Stimulated activated naive B cell treated with anti-CD40 and anti-IgM and Interleukin-4, amounts not matched to agents 10 μg/mL and 1 μg/mL and 100 μg/mL, for 72 hours (primary cell): ENCODE data around the gene PRR14.
"Not testable (repeated sequence)": the region's sequence is repeated elsewhere in the genome, so short reads cannot be mapped to it uniquely, and the experiment has no call there.

Experiments used
- ATAC-seq, 2 donors: fragments of 150-1000 bp; cut with Tn5 transposase; replicated peaks; 2 replicates each; pipeline ENCODE4 v1.10.0; 2021; ENCODE audit warnings: moderate library complexity in 1 of 2
- DNase-seq: peaks from one replicate; pipeline ENCODE4 v3.0.0; 2021
- H3K27ac Mint-ChIP-seq: one replicate; pipeline ENCODE4 v1.8.0; 2022; ENCODE audit warnings: mild to moderate bottlenecking, mixed read lengths
- H3K27me3 Mint-ChIP-seq, 2 donors: one replicate each; pipeline ENCODE4 v1.8.0; 2022; ENCODE audit warnings: mixed read lengths in 2 of 2
- H3K36me3 Mint-ChIP-seq, 2 donors: one replicate each; pipeline ENCODE4 v1.8.0; 2022; ENCODE audit warnings: mixed read lengths in 2 of 2, mild to moderate bottlenecking in 1 of 2
- H3K4me1 Mint-ChIP-seq, 2 donors: one replicate each; pipeline ENCODE4 v1.8.0; 2022; ENCODE audit warnings: mixed read lengths in 2 of 2, mild to moderate bottlenecking in 1 of 2
- H3K4me3 Mint-ChIP-seq, 2 donors: one replicate each; pipeline ENCODE4 v1.8.0; 2022; ENCODE audit warnings: mild to moderate bottlenecking in 2 of 2, mixed read lengths in 2 of 2, moderate library complexity in 1 of 2
- H3K9me3 Mint-ChIP-seq, 2 donors: one replicate each; pipeline ENCODE4 v1.8.0; 2022; ENCODE audit warnings: mixed read lengths in 2 of 2, mild to moderate bottlenecking in 1 of 2

PRR14 gene

DNA sequence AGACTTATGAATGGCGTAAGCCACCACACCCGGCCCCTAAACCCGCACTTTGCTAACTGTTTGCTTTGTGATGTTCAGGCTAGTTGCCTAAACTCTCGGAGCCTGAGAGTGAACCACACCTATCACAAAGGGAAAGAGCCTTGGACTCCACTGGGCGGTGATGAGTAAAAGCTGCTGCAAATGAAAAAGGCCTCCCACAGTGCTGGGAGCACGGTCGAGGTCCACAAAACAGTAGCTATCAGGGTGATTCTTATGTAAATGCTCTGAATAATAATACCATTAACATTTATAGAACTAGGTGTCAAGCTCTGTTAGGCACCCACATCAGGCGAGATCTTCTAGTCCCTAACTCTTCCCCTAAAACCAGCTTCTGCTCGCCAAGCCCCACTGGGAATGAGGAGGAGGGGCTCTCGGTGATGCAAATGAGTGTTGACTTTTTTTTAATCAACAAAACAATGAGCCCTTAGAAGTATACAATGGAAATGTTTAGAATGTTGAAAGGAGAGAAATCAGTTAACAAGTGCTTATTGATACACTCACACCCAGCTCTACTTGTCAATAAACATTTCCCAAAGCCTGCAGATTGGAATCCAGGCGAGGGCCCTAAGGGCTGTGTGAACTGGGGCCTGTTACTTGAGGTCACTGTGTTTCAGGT lies 27.3 kb downstream of the PRR14 start:
- H3K9me3 Mint-ChIP-seq, result no peaks in the 10 kb centered on the region
- peaks cover 0 to 3% of the 10 kb centered on the region in 2 donors for H3K4me1 Mint-ChIP-seq

DNA sequence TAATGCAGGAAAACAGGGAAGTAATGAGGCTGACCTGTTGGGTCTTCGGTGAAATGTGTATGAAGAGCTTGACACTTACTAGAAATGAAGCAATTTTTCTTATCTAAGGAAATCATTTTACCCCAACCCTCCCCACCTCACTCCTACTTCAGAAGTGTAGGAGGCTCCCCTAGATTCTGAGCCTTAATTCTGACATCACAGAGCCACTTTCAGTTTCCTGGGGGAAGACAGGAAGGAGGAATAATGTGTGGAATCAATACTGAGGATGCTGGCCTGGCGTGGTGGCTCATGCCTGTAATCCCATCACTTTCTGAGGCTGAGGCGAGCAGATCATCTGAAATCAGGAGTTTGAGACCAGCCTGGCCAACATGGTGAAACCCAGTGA lies 27.8 kb downstream of the PRR14 start:
- no peaks in the 10 kb centered on the region for H3K9me3 Mint-ChIP-seq

More for the DNA sequence above, 27.3 kb downstream of the PRR14 start:
- no peak for ATAC-seq
- Mint-ChIP-seq H3K36me3 (no peaks in the 10 kb centered on the region), H3K4me3 (no peak overlapping the region), H3K27ac (no peak overlapping the region), H3K27me3 (no peaks in the 10 kb centered on the region)
- no peak for DNase-seq

DNA sequence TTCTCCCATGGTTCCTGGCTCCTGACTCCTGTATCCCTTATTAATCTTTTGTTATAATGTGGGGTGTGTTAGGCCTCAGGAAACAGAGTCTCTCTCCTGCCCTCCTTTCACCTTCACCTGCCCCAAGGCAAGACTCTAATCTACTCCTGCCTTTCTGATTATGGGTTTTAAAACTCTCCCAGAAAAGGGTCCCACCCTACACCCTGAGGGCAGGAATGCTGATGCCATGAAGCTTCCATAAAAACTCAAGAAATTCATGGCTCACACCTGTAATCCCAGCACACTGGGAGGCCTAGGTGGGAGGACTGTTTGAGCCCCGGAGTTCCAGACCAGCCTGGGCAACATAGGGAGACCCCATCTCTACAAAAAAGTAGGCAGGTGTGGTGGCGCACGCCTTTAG lies 29.6 kb downstream of the PRR14 start:
- Mint-ChIP-seq H3K27ac (no peak overlapping the region), H3K27me3 (no peaks in the 10 kb centered on the region), H3K36me3 (no peaks in the 10 kb centered on the region), H3K4me1 (peaks cover 0 to 5% of the 10 kb centered on the region in 2 donors), H3K9me3 (no peaks in the 10 kb centered on the region), H3K4me3 (no peak overlapping the region)
- DNase-seq (no peak), ATAC-seq (no peak)

More for the DNA sequence above, 27.8 kb downstream of the PRR14 start:
- H3K4me3 Mint-ChIP-seq, result no peak overlapping the region
- no peaks in the 10 kb centered on the region for H3K27me3 Mint-ChIP-seq
- H3K36me3 Mint-ChIP-seq, result no peaks in the 10 kb centered on the region
- ATAC-seq (no peak), DNase-seq (no peak)
- no peak overlapping the region for H3K27ac Mint-ChIP-seq
- peaks cover 0 to 3% of the 10 kb centered on the region in 2 donors for H3K4me1 Mint-ChIP-seq

DNA sequence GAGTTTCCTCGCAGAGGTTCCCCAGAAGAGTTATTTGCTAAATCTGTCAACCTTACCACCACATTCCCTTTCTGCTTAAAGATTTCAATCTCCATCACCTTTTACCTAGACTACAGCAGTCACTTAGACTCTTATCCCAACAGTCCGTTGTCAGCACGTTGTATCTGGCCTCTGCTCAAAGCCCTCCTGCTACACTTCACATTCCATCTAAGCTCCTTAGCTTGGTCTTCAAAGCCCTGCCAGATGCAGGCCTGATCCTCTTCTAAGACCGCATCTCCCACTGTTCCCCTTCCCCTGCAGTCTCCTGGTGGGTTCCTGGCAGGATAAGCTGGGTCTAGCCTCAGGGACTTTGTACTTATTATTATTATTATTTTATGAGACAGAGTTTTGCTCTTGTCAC lies 37.9 kb downstream of the PRR14 start:
- no peaks in the 10 kb centered on the region for H3K9me3 Mint-ChIP-seq
- H3K27ac Mint-ChIP-seq, result no peak overlapping the region
- no peaks in the 10 kb centered on the region for H3K36me3 Mint-ChIP-seq
- H3K27me3 Mint-ChIP-seq, result no peaks in the 10 kb centered on the region
- H3K4me1 Mint-ChIP-seq, result peaks cover 9 to 13% of the 10 kb centered on the region in 2 donors
- DNase-seq, result no peak
- no peak overlapping the region for H3K4me3 Mint-ChIP-seq
- no peak for ATAC-seq

DNA sequence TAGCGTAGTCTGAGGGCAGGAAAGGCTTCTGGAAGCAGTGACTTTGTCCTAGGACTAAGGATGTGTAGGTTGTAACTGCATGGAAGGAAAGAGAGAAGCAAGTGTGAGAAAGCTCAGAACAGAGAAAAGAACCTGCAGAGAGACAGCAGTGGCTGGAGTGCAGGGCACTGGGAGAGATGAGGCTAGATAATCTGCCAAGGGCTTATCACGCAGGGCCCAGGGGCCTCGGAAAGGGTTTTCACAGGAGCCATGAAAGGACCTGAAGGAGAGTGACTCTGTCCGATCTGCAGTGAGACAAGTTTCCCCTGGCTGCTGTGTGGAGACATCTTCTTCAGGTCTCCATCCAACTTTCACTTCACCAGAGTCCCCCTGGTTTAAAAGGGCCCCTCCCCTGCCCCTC lies 41.1 kb downstream of the PRR14 start:
- H3K36me3 Mint-ChIP-seq, result no peaks in the 10 kb centered on the region
- H3K9me3 Mint-ChIP-seq, result no peaks in the 10 kb centered on the region
- no peaks in the 10 kb centered on the region for H3K27me3 Mint-ChIP-seq
- no peak overlapping the region for H3K27ac Mint-ChIP-seq
- H3K4me1 Mint-ChIP-seq, result peaks cover 11 to 17% of the 10 kb centered on the region in 2 donors
- H3K4me3 Mint-ChIP-seq, result no peak overlapping the region
- DNase-seq (no peak), ATAC-seq (no peak)

DNA sequence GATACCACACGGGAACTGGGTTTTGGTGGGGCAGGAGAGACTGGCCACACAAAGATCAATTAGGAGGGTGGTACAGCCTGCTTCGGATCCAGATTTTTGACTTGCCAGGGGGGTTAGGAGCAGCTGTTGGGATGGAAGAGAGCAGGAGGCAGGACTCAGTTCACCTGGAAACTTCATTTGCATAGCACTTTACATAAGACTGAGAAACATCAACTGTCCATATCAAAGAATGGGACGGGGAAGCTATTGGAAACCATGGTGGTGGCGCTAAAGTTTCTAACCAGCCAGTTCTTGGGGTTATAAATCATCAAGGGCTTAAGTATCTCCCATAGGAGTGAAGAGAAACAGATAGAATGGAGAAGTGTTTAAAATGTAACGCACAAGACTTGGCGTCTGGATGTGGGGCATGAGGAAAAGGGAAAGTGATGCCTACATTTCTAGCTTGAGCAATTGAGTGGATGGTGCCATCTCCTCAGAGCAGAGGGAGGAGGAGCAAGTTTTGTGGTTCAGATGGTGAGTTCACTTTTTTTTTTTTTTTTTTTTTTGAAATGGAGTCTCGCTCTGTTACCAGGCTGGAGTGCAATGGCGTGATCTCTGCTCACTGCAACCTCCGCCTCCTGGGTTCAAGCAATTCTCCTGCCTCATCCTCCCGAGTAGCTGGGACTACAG lies 41.8 kb downstream of the PRR14 start:
- DNase-seq (no peak), ATAC-seq (no peak)
- Mint-ChIP-seq H3K27ac (no peak overlapping the region), H3K4me3 (no peak overlapping the region), H3K4me1 (peaks cover 15 to 22% of the 10 kb centered on the region in 2 donors), H3K27me3 (no peaks in the 10 kb centered on the region), H3K9me3 (no peaks in the 10 kb centered on the region), H3K36me3 (no peaks in the 10 kb centered on the region)

DNA sequence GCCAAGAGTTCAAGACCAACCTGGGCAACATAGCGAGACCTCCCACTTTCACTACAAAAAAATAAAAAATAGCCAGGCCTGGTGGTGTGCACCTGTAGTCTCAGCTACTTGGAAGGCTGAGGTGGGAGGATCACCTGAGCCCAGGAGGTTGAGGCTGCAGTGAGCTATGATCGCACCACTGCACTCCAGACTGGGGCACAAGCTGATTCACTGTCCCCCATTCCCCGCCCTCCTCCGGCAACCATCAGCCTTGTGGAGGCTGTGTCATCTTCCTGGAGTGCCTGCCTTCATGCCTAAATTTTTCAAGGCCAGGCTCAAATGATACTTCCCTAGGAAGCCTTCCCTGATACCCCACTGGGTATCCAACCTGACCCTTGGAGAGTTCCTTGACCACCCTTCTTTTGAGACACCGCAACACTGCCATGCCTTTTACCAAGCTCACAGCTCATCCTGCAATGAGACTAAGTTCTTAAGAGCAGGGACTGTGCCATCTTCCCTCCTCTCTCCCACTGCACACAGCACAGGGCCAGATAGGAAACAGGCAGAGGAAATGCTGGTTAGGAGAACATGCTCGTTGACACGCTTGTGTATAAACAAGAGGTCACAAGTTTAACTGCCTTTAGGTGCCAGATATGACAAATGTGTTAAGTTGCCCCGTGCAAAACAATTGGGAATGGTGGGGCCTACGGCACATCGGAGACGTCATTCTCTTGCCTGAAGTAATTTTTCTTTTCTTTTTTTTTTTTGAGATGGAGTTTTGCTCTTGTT lies 44.4 kb downstream of the PRR14 start:
- Mint-ChIP-seq H3K27ac (no peak overlapping the region), H3K36me3 (peaks cover 5 to 19% of the 10 kb centered on the region in 2 donors), H3K9me3 (no peaks in the 10 kb centered on the region), H3K4me1 (peaks cover 25 to 37% of the 10 kb centered on the region in 2 donors), H3K27me3 (no peaks in the 10 kb centered on the region), H3K4me3 (no peak overlapping the region)
- ATAC-seq, result no peak
- DNase-seq, result no peak

DNA sequence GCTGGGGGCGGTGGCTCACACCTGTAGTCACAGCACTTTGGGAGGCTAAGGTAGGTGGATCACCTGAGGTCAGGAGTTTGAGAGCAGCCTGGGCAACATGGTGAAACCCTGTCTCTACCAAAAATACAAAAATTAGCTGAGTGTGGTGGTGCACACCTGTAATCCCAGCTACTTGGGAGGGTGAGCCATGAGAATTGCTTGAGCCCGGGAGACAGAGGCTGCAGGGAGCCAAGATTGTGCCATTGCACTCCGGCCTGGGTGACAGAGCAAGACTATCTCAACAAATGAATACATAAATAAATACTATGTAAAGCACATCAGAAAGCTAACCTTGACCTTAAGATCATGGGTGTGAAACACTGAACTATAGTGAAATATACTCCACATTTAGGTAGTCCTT lies 45.9 kb downstream of the PRR14 start:
- not testable (repeated sequence) for H3K27me3 Mint-ChIP-seq, H3K27ac Mint-ChIP-seq, H3K4me3 Mint-ChIP-seq, DNase-seq, H3K9me3 Mint-ChIP-seq, ATAC-seq
- peaks cover 29 to 46% of the 10 kb centered on the region in 2 donors for H3K4me1 Mint-ChIP-seq
- H3K36me3 Mint-ChIP-seq, result peaks cover 10 to 25% of the 10 kb centered on the region in 2 donors

DNA sequence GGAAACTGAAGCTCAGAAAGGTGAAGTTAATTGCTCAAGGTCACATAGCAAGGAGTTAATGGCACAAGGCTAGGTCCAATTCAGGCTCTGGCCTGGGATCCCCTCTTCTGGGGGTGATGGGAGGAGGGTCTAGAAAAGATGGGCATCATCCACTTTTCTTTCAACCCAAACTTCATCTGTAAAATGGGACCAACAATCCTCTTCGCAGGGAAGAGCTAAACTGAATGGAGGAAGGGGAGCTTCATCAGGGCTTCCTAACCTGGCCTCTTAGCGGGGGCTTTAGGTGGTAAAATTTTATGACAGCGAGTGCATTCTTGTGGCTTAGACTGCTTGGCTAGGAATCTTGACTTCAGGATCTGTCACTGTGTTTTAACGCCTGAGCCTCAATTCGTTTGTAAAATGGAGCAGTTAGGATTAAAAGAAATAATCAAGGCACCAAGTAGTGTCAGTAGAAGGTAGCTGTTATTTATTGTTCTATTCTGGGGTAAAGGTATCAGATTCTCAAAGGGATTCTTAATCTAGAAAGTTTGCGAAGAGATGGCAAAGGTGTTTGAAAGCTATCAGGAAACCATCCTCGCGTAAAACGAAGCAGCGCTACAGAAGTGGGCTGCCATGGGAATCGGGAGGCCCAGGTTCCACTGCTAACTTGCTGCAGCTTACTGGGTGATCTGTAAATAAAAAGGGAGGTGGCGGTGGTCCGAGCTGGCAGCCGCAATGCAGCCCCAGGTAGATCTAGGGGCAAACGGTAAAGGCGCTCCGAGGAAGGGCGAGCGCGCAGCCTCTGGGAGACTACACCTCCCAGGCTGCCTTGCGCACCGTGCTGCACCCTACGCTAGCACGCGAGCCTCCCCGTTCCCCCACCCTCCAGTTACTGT lies 46.7 kb downstream of the PRR14 start:
- Mint-ChIP-seq H3K27ac (peak overlapping the region; percentile 100), H3K4me1 (peaks cover 29 to 46% of the 10 kb centered on the region in 2 donors), H3K36me3 (peaks cover 10 to 26% of the 10 kb centered on the region in 2 donors), H3K27me3 (no peaks in the 10 kb centered on the region), H3K4me3 (peak overlapping the region; percentile 95 to 98), H3K9me3 (no peaks in the 10 kb centered on the region)
- DNase-seq, result no peak
- peak; percentile 89 to 92 for ATAC-seq

DNA sequence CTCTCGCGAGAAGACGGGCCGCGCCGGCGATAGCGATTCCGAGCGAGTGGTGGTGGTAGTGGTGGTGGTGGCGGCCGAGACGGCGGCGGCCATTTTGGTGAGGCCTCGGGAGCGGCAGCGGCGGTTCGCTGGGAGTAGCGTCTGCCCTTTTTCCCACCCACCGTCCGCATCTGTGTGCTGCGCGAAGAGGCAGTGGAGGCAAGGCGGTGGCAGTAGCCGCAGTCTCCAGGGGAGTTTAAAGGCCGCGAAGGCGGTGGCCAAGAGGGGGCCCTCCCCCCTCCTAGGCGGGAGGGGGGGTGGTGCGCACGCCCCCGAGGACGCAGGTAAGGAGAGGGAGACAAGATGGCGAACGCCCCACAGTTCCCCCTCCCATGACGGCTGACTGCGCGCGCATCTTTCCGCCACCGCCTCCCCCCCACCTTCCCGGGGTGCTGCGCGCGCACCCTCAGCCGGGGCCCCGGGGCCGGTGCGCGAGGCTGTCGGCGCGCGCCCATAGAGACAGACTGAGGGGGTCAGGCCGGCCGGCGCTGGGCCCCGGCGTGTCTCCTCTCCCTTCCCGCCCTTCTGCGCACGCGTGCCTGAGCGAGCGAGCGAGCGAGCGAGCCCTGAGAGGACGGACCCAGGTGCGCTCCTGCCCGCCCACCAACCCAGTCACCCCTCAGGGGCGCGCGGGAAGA lies 47.5 kb downstream of the PRR14 start:
- Mint-ChIP-seq H3K9me3 (no peaks in the 10 kb centered on the region), H3K36me3 (peaks cover 15 to 30% of the 10 kb centered on the region in 2 donors), H3K27ac (peak overlapping the region; percentile 100), H3K4me3 (peak overlapping the region; percentile 95 to 98), H3K27me3 (no peaks in the 10 kb centered on the region), H3K4me1 (peaks cover 27 to 44% of the 10 kb centered on the region in 2 donors)
- ATAC-seq, result peak; percentile 70 to 77
- DNase-seq, result peak; percentile 98

DNA sequence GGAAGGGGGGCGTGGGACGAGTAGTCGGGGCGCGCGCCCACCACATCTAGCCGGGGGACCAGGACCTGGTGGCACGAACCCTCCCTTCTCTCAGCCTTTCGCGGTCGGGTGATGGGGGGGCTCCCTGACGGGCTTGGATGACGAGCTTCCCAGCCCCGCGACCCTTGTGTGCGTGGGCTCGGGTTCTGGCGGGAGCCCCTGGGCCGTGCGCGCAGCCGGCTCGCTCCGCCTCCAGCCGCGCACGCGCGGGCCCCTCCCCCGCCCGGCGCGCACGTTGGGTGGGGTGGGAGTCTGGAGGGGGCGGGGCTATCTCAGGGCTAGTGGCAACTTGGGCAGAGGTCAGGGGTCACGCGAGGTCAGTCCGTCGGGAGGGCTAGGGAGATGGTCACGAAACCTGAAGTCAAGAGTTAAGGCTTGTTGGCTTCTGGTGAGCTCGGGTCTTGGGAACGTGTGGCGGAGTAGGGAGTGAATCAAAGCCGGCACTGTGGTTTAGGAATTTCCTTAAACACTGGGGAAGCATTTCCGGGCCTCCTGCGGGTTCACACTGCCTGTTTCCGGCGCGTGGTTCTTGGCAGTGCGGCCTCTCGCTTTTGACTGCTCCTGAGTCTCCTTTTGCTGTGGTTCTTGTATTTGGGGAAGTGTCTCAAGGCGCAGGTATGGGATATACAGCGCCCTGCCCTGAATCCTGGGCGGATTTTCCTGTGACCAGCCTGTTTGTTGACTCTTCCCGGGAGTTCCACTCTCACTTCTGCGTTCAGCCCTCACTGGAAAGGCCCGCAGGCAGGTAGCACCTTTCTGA lies 48.3 kb downstream of the PRR14 start, which contains the start of gene SRCAP:
TSS of gene SRCAP (plus strand) at position 356 of the 799 bp plus-strand sequence. CDS start 1,654 bp downstream, outside the sequence.
- no peaks in the 10 kb centered on the region for H3K27me3 Mint-ChIP-seq
- peaks cover 15 to 33% of the 10 kb centered on the region in 2 donors for H3K36me3 Mint-ChIP-seq
- H3K4me3 Mint-ChIP-seq, result peak within 1 kb of the TSS; percentile 95 to 98
- DNase-seq (peak; percentile 86), ATAC-seq (peak; percentile 50 to 59)
- peak within 1 kb of the TSS; percentile 100 for H3K27ac Mint-ChIP-seq
- H3K4me1 Mint-ChIP-seq, result peaks cover 22 to 37% of the 10 kb centered on the region in 2 donors
- no peaks in the 10 kb centered on the region for H3K9me3 Mint-ChIP-seq

DNA sequence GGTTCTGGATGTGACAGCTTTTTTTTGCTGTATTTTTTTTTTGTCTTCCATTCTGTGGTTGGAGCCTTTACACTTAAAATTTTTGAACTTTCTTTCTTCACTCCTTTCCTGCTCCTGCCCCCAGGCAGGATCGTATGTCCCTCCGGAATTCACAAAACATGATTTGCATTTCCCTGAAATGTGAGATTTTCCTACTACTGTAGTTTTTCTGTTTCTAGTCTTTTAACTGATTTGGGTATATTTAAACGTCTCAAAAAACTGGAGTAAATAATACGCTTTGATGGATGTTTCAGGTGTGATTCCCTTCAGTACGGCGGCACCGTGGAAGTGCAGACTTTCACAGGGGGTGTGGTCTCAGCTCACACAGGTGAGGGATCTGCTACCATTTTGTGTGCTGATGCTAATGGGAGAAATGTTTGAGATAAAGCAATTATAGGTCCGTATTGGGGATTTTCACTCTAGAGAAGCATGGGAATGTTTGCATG lies 48.9 kb downstream of the PRR14 start:
- DNase-seq (no peak), ATAC-seq (no peak)
- peak overlapping the region; percentile 95 to 98 for H3K4me3 Mint-ChIP-seq
- peak overlapping the region; percentile 100 for H3K27ac Mint-ChIP-seq
- H3K4me1 Mint-ChIP-seq, result peaks cover 22 to 36% of the 10 kb centered on the region in 2 donors
- peaks cover 15 to 35% of the 10 kb centered on the region in 2 donors for H3K36me3 Mint-ChIP-seq
- H3K27me3 Mint-ChIP-seq, result no peaks in the 10 kb centered on the region
- no peaks in the 10 kb centered on the region for H3K9me3 Mint-ChIP-seq
